Fibroblast of skin of scalp (primary cell): ENCODE measurements around the gene NOA1.
"Not testable (repeated sequence)": the region's sequence is repeated elsewhere in the genome, so short reads cannot be mapped to it uniquely, and the experiment has no call there.

Experiments used
- DNase-seq: peaks from one replicate; pipeline ENCODE4 v3.0.0-alpha.2; 2013

Gene NOA1

DNA sequence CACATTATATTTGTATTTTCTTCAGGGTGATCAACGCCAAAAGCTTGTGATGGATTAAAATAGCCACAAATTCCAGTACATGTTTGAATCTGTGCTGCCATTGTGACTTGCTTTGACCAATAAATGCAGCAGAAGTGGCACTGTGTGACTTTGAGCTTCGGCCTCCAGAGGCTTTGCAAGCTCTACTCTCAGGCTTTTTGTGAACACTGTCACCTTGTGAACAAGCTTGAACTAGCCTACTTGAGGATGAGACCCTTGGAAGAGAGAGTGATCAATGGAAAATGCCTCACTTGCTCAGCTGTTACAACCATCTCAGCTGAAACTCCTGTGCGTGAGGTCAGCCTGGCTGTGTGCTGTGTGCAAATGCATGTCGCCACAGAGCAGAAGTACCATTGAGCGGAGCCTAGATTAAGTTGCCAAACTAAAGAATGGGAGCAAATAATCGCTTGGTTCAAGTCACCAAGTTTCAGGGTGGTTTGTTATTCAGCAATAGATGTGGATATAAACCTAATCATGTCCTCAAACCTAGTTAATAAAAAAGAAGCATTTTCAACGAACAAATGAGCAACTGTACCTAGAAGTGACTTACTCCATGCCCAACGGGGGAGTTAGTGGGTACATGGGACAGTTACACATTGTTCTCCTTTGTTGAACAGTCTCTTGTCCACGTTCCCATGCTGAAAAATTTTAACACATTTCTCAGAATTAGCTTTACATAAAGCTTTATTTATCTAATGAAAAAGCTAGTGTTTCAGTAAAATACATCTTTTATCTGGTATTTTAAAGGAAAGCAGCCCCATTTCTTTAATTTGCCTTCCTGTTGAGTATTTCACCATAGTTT lies 23.5 kb downstream of the NOA1 start:
- no peak for DNase-seq

DNA sequence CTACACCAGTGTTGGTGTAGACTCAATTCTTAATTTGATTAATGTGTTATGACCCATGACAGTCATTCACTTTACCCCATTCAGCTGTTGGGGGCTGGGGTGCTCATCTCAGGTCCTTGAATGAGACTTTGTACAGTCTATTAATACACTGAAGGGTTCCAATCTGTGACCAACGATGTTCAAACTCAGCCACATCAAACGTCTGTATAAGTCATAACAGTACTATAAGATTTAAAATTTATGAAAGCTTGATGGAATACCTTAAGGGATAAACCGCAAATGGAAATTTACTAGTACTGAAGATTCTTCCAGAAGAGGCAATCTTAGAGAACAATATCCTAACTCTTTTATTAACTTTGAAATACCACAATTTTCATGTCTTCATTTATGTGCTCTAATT lies 36.0 kb downstream of the NOA1 start:
- no peak for DNase-seq

DNA sequence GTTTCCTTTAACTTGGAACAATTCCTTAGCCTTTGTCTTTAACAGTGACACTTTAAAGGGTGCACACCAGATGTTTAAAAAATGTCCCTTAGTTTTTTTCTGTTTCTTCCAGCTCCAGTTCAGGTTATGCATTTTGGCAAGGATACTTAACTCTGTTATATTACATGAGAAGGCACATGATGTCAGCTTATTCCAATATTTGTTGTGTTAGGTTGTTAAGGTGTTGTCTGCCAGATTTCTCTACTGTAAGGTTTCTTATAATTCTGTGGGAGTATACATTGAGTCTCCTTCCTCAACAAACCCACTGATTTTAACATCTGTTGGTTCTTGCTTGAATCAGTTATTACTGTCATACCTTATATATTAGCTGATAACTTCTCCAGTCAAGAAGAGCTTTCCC lies 36.4 kb downstream of the NOA1 start:
- no peak for DNase-seq

DNA sequence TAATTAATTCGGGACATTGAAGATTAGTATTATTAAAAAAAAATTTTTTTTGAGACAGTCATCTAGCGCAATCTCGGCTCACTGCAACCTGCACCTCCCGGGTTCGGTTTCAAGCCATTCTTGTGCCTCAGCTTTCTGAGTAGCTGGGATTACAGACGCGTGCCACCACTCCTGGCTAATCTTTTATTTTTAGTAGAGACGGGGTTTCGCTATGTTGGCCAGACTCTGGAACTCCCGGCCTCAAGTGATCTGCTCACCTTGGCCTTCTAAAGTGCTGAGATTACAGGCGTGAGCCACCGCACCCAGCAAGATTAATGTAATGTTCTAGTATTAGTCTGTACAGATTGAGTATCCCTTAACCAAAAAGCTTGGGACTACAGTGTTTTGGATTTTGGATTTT lies 37.0 kb downstream of the NOA1 start:
- DNase-seq, result no peak

DNA sequence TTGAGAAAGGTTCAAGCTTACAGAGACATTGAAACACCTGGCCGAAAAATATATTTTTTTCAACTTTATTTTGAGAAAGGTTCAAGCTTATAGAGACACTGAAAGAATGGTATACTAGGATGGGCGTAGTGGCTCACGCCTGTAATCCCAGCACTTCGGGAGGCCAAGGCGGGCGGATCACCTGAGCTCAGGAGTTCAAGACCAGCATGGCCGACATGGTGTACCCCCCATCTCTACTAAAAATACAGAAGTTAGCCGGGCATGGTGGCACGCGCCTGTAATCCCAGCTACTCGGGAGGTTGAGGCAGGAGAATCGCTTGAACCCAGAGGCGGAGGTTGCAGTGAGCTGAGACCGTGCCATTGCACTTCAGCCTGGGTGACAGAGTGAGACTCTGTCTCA lies 37.6 kb downstream of the NOA1 start:
- DNase-seq, result not testable (repeated sequence)

DNA sequence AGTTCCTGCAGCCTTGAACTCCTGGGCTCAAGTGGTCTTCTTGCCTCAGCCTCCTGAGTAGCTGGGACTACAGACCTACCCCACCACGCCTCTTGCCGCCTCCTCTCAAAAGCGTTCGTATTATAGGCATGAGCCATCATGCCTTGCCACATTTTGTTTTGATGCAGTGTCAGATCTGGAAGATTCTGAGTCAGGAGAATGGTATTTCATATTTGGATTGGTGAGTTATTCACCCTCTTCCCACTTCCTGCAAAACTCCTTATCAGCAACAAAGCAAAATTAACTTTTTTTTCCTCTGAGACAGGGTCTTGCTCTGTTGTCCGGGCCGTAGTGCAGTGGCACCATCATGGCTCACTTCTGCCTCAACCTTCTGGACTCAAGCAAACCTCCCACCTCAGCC lies 40.1 kb downstream of the NOA1 start:
- DNase-seq, result peak; percentile 83

DNA sequence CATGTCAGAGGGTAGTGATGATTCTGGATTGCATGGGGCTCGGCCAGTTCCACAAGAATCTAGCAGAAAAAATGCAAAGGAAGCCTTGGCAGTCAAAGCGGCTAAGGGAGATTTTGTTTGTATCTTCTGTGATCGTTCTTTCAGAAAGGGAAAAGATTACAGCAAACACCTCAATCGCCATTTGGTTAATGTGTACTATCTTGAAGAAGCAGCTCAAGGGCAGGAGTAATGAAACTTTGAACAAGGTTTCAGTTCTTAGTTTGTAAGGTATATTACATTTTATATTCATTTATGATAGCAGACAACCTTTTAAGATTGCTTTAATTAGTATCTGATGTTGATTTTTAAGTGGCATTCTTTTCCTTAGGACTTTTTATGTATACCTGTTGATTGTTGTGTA lies 45.5 kb downstream of the NOA1 start:
- DNase-seq, result no peak

DNA sequence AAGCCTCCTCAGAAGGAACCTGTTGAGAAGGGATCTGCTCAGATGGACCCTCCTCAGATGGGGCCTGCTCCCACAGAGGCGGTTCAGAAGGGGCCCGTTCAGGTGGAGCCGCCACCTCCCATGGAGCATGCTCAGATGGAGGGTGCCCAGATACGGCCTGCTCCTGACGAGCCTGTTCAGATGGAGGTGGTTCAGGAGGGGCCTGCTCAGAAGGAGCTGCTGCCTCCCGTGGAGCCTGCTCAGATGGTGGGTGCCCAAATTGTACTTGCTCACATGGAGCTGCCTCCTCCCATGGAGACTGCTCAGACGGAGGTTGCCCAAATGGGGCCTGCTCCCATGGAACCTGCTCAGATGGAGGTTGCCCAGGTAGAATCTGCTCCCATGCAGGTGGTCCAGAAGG lies 46.8 kb downstream of the NOA1 start:
- DNase-seq, result no peak

DNA sequence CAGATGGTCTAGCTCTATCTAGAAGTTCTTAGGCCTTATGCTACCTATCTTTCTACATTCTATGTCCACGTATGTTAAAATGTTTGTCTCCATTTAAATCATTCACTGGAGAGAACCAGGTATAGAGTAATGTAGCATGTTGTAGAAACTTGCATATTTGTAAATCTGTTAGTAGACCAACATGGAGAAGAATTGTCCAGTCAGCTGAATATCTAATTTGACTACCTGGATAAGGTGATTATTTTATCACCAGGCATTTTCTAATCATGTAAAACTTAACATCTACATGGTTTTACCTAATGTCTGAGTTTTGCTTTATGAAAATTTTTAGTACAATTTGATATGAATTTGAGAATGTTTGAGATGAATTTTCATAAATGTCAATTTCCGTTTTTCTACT lies 50.2 kb downstream of the NOA1 start:
- no peak for DNase-seq

DNA sequence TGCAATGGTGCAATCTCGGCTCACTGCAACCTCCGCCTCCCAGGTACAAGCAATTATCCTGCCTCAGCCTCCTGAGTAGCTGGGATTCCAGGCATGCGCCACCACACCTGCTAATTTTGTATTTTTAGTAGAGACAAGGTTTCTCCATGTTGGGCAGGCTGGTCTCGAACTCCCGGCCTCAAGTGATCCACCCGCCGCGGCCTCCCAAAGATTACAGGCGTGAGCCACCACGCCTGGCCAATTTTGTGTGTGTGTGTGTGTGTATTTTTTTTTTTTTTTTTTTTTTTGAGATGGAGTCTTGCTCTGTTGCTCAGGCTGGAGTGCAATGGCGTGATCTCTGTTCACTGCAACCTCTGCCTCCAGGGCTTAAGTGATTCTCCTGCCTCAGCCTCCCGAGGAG lies 62.4 kb downstream of the NOA1 start:
- not testable (repeated sequence) for DNase-seq

DNA sequence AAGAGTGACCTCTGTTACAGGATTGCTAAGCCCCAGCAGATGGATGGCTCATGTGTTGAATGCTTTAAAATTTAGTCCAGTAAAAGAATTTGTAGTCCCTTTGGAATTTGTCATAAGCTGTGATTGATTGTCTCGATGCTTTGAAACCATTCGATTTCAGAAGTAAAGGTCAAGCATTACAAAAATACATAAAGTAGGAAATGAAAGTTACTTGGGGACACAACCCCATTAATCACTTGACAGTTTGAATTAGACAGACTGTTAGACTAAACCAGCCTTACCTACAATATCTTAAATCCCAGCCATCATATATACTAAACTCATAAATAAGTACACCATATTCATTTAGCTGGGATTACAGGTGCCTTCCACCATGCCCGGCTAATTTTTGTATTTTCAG lies 63.1 kb downstream of the NOA1 start:
- no peak for DNase-seq
